NCI-H1436 (cell line): ENCODE measurements around the gene VAC14.
"Not testable (repeated sequence)": the region's sequence is repeated elsewhere in the genome, so short reads cannot be mapped to it uniquely, and the experiment has no call there.

Source experiments
- DNase-seq: peaks from one replicate; lab custom pipeline; 2025; lab: John Stamatoyannopoulos, UW

Gene VAC14

DNA sequence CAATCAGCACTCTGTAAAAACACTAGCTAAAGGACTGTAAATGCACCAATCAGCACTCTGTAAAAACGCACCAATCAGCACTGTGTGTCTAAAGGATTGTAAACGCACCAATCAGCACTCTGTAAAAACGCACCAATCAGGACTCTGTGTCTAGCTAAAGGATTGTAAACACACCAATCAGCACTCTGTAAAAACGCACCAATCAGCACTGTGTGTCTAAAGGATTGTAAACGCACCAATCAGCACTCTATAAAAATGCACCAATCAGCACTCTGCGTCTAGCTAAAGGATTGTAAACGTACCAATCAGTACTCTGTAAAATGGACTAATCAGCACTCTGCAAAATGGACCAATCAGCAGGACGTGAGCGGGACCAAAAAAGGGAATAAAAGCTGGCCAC lies 58.0 kb downstream of the VAC14 start:
- not testable (repeated sequence) for DNase-seq

DNA sequence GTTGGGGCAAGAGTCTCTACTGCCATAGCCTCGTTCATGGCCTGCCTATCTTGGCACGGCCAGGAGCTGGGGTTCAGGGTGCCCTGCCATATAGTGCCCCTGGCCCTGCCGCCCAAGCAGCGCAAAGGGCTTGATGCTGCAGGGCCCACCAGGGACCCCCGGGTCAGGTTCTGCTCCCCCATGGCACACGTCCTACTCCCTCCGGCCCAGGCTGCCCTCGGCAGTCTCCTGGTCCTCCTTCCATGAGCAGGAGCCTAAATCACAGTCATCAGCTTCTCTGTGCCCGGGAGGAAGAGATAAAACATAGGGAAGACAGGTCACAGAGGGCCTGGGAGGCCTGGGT lies 59.2 kb downstream of the VAC14 start:
- DNase-seq: no peak

DNA sequence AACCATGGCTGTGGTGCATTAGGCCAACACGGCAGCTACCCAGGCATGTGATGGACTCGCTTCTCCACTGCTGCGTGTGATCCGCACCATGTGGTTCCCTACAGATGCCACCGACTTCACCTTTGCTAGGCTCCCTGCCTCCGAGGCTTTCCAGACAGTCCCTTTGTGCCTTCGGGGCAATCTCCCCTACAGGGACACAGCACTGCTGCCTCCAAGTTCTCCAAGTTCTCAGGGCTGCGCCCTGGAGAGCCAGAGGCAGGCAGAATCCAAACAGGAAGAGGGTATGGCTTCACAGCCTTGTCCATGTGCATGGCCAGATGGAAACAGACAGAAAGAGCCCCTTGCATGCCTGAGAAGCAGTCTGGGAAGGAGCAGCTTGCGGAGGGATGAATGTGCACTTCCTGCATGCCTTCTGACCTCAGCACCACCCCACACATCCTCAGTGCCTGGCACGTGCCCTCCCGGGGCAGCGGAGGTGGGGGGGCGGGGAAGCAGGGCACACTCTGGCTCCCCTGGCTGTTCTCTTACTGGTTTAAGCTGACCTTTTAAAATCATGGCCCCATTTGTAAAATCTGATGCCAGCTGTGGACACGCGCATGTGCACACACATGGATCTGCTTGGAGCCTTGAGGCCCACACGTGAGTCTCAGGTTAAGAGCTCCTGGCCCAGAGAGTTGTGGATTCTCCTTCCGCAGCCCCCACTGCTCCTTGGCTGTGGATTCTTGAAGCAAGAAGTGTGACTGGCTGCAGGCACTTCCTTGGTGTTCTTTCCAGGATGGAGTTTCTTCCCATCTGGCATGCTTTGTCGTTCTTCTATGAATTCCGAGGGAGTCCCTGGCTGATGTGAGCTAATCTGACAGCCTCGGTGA lies 59.8 kb downstream of the VAC14 start:
- DNase-seq: no peak

DNA sequence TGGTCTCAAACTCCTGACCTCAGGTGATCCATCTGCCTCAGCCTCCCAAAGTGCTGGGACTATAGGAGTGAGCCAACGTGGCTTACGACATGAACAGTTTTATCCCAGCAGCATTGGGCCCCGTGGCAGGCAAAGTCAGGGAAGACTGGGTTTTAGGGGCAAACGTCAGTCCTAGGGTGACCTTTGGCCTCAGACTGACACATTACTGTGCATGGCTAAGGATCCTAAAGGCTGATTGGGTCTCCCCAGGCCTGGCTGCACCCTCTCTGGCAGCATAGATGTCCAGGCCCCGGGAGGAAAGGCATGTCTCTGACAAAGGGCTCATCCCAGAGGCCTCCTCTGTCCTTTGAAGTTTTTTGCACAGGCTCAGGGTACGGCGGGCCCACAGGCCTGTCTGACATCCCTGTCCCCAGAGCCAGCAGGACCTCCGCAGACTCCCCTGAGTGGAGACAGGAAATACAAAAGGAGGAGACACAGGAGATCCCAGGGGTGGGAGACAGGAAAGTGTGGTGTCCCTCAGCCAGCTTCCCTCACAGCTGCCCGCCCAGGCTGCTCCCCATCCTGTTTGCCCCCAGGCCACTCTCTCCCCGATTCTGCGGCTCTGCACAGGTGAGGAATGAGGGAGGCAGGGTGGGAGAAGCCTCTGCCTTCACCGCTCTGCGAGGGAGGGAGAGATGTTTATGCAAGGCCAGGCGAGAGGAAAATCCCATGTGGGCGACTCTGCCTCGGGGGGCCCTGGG lies 60.6 kb downstream of the VAC14 start:
- no peak for DNase-seq

DNA sequence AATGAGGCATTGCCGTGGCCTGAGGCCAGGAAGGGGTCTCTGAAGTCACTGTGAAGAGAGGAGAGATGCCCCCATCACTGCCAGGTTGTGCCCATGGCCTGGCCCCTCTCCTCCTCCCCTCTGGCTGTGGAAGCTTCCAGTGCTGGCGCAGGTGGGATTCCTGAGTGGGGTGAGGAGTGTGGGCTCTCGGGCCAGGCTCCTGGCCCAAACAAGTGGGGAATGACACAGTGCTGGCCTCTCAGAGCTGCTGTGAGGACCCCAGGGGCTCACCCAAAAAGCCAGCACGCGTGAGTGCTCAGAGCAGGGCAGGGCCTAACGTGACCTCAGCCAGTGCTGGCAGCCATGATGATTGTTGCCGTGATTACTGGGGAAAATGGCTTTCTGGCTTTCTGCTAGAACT lies 61.6 kb downstream of the VAC14 start:
- DNase-seq: no peak

DNA sequence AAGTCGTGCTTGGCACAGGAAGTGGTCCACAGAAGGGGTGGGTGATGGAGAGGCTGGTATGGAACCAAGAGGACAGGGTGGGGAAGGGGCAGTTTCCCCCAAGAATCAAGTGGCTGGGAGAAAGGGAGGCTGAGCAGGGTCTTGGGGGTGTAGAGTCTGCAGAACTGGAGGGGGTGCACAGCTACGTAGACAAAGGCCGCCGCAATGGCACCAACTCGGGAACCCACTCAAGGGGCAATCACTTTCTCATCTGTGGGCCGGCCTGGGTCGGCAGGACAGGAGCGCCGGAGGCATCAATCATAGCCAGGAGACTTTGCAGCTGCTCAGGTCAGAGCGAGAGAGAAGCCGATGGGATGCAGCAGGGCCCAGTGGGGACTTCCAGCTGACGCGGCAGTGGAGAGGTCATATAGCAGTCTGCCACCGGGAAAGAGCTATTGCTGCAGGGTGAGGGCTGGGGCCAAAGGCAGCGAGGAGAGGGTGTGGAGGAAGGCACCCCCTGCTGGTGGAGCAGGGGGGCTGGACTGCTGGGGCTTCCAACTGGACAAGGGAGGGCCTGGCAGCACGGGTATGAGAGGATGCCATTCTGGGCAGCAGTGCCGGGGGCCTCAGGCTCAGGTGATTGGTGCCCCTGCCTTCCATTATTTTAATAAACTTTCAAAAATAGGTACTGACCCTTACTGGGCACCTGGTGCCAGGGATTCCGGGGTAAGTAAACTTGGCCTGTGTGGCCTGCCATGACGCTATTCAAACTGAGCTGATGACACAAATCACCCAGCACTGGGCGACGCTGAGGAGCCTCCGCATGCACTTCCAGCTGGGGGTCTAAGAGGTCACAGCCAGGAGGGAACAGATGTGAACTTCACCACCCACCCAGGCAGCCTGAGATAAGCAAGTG lies 62.6 kb downstream of the VAC14 start:
- no peak for DNase-seq

DNA sequence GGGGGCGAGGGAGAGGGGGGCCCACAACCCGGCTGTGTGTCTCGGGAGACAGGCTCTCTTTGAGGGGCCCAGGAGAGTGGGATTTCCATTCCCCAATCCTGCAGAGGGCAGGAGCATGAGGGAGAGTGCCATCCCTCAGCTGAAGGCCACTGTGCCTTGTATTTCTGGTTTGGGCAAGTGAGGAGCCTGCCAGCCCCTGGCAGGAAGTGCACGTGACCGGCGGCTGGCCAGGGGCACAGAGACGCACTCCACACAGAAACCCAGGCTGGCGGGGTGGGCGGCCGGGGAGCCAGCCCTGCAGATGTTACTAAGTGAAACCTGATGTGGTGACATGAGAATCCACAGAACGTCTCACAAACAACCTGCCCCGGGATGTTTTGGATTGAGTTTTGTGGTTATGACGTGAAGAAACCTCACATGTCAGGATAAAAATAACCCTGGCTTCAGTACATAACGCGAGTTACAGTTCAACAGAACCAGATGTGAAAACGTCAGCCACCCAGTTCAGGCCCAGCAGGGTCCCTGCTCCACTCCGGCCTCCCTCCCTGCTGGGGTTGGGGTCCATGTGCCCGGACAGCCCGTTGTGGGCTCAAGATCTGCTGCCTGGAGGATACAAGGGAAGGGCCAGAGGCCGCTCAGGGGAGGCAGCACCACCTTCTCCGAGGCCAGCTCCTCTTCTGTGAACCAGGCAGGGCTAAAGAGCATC lies 63.4 kb downstream of the VAC14 start:
- DNase-seq: no peak

DNA sequence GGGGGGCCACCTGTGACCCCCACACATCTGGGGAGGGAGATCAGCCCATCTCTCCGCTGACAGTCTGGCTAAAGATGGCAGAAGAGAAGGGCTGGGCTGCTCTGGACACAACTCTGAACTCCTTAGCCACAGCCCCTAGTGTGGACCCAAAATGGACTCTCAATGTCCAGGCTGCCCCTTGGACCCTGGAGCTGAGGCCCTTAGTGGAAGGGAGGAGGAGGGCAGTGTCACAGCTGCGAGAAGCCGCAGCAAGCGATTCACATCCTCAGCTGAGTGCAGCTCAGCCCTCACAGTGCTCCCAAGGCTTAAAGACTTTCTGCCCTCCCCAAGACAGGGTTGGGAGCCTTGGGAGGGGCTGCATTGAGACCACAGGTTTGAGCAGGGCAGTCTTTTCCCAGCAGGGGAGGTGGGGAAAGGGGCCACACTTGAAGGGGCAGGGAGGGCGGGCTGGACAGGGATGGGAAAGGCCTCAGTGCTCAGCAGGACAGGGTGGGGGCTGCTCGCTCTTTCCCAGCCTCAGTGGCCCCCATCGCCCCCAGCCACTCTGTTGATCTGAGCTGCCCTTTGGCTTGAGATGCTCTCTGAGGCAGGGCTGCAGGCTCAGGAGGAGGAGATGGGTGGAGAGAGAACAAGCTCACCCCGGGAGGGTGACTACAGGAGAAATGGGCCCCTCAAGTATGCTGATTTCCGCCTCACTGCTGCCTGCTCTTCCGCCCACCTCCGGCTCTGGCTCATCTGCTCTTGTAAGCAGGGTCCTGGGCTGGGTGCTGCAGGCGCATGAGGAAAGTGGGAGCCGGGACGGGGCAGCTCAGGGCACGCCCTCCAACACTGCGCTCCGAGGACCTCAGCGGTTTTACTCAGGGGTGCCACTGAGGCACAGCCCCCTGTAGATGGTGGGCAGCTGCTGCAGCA lies 64.2 kb downstream of the VAC14 start:
- DNase-seq: no peak

DNA sequence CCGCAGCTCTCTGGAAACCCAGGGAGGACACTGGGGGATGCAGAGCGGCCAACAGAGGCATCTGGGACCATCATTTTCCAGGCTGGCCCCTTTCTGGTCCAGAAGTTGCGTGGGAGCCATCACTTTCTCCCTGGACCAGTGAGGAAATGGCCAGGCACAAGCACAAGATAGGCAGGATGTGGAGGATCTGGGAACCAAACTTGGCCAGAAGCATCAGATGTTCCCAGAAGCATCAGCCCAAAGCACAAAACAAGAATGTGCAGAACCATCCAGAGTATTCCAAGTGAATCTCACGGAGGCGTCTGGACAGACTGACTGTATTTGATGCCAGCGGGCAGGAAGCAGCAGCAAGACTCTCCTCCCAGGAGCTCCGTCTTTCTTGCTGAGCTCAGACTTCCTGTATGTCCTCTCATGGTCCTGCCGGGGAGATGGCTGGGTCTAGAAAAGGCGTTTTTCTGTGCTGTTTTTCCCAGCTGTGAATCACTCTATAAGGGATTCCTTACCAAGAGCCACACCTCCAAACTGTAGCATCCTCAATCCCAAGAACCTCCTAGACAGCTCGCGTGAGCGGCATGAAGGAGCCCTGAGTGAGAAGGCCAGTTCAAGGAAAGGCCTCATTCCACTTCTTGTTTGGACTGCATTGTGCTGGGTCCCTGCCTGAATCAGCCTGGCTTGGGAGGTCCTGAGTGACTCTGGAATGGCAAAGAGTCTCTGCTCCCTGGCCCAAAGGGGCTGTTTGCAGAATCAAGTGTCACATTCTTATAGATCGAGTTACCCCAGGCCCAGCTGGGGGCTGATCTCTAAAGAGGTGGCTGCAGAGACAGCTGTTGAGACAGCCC lies 65.6 kb downstream of the VAC14 start:
- DNase-seq: no peak

DNA sequence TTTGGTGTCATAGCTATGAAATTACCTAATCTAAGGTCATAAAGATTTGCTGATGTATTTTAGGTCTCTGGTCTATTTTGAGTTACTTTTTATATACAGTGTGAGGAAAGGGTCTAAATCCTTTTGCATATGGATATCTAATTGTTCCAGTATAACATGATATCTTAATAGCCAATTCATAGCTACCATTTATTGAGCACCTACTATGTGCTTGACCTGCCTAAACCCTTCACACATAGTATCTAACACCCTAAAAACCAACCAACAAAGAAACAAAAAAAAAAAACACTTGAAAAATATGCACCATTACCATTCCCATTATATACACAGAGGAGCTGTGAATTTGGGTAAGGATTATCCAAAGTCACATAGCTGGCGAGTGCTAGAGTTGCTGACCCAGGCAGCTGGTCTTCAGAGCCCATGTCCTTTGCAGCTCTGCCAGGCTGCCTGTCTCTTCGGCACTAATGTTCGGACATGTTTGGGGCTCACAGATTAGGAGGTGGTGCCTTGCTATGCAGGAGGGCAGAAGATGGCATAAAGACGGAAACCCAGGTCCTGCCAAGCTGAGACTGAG lies 66.3 kb downstream of the VAC14 start:
- DNase-seq: no peak

DNA sequence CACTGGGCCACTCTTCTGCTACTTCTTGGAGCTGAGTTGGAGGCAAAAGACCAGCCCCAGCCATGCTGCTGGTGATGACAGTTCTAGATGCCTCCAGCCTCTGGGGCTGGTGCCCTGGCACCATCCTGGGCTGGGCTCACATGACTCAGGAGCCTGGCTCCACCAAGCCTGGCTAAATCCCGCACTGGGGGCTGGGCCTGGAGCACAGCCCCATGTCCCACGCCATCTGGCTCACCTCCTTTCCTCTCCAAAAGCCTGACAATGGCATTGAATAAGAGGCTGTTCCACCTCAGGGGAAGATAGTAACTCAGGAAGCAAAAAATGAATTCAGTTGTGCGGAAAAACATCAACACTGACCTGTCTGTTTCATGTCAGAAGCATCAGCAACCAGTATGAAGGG lies 70.0 kb downstream of the VAC14 start:
- DNase-seq: no peak

DNA sequence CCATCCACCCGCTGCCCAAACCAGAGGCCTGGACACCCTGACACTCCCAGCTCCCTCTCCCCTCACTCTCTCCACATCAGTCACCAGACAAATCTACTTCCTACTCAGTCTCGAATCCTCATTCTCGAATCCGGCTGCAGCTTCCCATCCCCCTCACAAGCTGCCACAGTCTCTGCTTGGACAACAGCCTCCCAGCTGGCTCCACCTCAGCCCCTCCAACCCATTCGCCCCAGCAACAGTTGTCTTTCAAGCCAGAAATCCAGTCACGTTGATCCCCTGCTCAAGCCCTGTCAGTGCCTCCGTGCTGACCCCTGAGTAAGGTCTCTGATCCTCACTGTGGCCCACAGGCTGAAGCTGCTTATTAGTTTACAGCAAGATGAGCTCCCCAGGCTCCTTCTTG lies 70.9 kb downstream of the VAC14 start:
- no peak for DNase-seq

DNA sequence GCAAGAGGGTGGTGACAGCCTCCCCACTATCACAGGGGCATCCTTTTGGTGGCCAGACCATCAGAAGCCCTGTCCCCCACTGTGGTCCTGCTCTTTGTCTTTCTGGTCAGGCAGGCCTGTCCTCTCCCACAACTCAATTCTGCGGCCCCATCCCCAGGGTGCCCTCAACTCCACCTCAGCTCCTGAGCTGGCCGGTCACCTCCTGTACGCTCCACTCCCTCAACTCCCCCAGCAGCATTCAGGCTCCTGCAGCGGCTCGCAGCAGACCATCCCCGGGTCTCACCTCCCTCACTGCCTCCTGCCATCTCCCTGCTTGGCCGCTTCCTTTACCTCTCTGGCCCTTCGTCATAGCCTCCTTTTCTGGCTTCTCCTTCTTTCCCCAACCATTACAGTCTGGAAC lies 71.7 kb downstream of the VAC14 start:
- no peak for DNase-seq

DNA sequence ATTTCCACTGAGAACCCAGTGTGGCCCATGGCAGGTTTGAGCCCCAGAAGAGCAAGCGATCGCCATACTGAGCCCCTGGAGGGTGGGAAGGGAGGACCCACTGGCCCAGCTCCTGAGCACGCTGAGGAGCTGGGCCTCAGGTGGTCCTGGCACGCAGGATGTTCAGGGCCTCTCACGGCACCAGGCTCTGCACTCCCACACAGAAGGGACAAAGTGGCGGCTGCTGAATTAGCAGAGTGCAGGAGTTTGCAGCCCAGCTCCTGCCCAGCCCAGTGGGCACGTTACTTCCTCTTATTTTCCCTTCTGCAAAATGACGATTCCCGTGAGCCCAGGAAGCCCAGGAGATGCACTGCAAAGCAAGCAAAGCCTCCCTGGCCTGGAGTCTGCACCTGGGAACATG lies 72.8 kb downstream of the VAC14 start:
- no peak for DNase-seq

DNA sequence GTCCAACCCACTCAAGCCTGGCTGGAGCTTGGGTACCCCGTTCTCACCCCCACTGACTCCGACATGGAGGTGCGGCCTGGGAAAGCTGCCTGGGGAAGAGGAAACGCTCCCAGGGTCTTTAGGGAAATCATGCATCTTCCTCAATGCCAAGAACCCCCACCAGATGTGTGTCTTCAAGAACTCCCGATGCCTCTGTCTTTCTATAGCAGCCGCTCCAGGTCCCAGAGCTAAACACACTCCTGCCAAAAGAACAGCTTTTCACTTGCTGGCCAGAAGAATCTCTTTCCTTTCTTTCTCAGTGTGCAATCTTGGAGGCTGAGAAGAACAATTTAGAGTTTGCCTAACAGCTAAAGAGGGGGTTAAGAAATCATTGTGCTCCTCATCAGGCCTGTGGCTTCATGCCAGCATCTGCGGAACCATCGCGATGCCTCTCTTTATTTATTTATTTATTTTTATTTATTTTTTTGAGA lies 74.0 kb downstream of the VAC14 start:
- DNase-seq: no peak

DNA sequence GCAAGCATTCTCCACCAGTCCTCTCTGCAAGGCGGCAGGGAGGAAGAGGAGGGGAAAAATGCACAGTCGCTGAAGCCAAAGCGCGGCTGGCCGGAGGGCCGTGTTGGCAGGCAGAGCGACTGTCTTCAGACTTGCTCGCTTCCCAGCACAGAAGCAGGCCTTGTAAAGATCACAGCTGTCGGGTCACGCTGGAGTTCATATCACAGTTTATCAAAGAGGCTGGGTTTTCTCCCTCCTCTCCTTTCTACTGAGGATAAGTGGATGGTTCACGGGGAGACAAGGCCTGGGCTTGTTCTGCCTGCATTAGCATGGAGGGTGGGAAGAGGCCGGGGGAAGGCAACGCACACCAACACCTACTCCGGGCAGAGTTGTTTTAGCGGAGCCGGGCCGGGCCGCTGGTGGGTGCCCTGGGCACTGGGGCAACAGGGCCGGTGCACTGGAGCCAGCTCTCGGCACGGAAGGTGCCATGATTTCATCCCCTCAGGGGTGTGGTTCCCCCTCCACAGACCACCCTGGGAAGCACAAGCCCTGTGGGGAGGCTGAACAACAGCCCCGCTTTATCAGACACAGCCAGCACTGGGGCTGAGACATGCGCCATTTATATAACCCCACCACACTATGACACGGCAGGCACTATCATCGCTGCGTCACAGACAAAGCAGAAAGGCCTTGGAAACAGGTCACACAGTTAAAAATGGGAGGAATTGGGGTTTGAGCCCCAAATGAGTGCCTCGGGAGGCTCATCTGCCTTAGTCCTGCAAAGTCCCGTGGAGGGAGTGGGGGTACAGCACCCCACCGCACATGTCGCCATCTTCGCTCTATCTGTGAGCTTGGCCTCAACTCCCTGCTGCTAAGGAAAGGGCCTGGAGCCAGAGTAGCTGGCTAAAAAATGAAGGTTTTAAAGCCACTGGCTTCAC lies 74.8 kb downstream of the VAC14 start:
- DNase-seq: no peak

DNA sequence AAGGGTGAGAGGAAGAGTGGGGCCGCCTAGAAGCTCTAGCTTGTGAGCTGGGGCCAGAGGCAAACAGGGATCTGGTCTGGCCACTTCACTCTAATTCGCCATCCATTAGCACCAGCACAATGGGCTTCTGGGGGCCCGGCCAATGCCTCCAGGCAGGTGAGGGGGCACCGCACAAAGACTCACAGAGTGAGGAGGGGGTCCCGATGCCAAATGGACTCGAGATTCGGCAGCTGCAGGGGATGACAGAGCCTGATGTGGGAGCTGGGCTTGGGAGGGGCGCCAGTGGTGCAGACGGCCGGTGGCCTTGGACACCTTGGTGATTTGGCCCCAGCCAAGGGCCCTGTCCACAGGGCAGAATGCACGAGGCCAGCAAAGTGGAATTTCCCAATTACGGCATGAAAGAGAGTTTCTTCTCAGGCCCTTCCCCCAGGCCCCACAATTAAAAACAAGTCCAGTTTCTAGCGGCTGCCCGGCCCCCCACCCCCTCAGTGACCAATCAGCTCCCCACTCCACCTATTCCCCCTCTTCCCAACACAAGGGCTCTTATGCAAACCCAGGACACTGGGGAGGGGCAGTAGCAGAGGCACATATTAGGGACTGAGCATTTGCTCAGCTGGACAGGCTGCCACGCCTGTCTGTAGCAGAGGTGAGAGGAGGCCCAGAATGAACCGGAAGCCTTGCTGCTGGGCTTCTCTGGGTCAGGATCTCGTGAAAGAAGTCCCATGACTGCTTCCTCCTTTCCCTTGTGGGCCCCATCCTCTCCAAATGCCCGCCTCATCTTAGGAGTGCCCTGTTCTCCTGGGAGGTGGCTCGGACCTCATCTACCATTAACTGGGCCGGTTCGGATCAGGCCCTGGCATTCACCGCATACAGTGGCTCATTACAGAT lies 75.7 kb downstream of the VAC14 start:
- DNase-seq: no peak
